GM18511 (cell line): ENCODE results near the gene RILP.

Experiments used
- ATAC-seq: cut with Tn5 transposase; IDR thresholded peaks from one replicate; pipeline ENCODE4 v1.9.1; 2021; ENCODE audit warnings: mild to moderate bottlenecking, moderate library complexity; ENCODE audit not compliant: unreplicated experiment

Gene RILP

DNA sequence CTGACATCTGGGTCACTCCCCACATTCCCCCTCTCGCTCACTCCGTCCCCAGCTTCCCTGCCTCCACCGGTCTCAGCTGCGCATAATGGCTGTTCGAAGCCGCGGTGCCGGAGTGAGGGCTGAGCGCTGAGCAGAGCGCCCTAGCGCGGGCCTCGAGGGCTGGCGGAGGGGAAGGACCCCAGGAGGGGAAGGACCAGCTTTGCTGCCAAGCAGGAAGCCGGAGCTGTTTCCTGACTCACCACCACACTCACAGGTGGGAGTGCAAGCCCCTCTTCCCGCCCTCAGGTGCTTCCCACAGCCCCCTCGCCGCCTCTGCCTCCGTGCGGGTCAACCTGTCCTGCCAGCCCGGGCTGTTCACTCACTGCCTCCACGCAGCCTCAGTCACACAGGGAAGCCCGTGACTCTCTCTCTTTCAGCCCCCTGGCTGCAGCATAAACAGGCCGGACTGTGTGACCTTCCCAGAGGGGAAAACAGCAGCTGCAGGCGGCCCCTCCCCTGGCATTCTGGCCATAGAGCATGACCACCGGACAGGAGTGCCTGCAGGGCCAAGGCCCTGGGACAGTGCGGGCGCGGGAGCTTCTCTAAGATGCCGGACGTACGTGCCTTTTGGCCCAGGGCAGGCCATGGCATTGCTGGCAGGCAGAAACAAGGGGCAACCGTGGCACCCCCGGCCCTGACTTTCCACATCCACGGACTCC is 44.7 kb downstream of the RILP start:
- ATAC-seq, result no peak

DNA sequence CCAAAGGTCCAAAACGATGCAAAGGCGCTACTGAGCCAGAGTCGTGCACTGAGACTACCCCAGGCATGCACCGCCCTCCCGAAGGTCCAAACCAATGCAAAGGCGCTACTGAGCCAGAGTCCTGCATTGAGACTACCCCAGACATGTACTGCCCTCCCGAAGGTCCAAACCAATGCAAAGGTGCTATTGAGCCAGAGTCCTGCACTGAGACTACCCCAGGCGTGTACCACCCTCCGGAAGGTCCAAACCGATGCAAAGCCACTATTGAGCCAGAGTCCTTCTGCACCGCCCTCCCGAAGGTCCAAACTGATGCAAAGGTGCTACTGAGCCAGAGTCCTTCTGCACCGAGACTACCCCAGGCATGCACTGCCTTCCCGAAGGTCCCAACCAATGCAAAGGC is 48.1 kb downstream of the RILP start:
- ATAC-seq, result no peak

DNA sequence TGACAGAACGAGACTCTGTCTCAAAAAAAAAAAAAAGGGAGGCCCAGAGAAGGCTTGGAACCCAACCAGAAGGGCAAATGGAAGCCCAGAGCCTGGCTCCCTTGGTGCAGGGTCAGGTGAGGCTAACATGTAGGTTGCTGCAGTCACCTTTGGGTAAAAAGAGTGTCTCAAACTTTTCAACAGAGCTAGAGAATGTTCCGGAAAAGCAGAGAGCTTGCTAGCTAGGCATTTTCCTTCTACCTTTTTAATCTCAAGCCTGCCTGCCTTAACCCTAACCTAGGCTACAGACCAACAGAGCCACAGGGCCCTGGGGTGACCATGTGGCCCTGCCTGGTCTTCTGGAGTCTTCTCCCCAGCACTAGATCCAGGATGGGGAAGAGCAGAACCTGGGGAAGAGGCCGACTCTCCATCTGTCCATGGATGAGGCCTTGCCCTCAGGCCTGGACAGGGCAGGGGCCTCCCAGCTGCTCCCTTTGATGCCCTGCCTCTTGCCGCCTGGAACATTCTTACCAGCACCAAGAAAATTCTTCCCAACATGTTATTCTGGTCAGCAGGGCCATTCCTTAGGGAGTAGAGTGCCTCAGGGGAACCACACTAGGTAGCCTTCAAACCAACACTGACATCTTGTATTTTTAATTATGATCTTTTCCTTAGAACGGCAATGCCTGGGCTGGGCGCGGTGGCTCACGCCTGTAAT is 51.1 kb downstream of the RILP start:
- ATAC-seq, result no peak

DNA sequence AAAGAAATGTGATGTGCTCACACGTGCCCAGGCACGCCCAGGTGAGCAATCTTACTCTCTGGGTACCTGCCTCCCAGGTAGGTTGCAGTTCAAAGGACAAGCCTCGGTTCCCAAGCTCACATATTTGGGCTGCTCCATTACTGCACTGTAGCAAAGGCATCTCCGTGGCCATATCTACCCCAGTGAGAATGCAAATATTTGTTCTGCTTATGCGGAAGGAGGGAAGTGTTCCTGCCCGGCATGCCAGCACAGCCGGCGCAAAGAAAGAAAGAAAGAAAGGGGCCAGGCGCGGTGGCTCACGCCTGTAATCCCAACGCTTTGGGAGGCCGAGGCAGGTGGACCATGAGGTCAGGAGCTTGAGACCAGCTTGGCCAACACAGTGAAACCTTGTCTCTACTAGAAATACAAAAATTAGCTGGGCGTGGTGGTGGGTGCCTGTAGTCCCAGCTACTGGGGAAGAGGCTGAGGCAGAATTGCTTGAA is 51.8 kb downstream of the RILP start:
- no peak for ATAC-seq
